ENCODE results near the gene SMPD3.

SMPD3 gene

GRCh38 chr16:68348639-68349445 lies 99.5 kb downstream of the SMPD3 start:
- H3K36me3 ChIP-seq (replicated peaks) = peaks cover 21% of the 10 kb centered on the region
- TF ChIP-seq, protein P1, sequence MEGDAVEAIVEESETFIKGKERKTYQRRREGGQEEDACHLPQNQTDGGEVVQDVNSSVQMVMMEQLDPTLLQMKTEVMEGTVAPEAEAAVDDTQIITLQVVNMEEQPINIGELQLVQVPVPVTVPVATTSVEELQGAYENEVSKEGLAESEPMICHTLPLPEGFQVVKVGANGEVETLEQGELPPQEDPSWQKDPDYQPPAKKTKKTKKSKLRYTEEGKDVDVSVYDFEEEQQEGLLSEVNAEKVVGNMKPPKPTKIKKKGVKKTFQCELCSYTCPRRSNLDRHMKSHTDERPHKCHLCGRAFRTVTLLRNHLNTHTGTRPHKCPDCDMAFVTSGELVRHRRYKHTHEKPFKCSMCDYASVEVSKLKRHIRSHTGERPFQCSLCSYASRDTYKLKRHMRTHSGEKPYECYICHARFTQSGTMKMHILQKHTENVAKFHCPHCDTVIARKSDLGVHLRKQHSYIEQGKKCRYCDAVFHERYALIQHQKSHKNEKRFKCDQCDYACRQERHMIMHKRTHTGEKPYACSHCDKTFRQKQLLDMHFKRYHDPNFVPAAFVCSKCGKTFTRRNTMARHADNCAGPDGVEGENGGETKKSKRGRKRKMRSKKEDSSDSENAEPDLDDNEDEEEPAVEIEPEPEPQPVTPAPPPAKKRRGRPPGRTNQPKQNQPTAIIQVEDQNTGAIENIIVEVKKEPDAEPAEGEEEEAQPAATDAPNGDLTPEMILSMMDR (IDR thresholded peaks at IDR 0.05; ENCODE audit: low read depth, low read length, missing control alignments) = no peak

GRCh38 chr16:68347605-68348004 lies 100.7 kb downstream of the SMPD3 start:
- DNase-seq = no peak
- H3K4me3 ChIP-seq (ENCODE audit: low read depth, low read length) = no peak overlapping the region
- TF ChIP-seq, protein P1 (IDR thresholded peaks at IDR 0.05; ENCODE audit: low read depth, low read length, missing control alignments) = no peak
- in situ Hi-C loops (cut with HindIII; ENCODE audit: low pct_ligation_motif_present, low sequenced_read_pairs) = no loop called here
- H3K27ac ChIP-seq = no peak overlapping the region
- H3K36me3 ChIP-seq (replicated peaks) = peaks cover 17% of the 10 kb centered on the region
- no peaks in the 10 kb centered on the region for H3K27me3 ChIP-seq (replicated peaks)

More at GRCh38 chr16:68348639-68349445, 99.5 kb downstream of the SMPD3 start:
- Histone ChIP-seq H3K27ac (no peak overlapping the region), H3K27me3 (replicated peaks) (no peaks in the 10 kb centered on the region), H3K4me3 (ENCODE audit: low read depth, low read length) (no peak overlapping the region)
- in situ Hi-C loops (cut with HindIII; ENCODE audit: low pct_ligation_motif_present, low sequenced_read_pairs) = no loop called here
- no peak for DNase-seq

DNA sequence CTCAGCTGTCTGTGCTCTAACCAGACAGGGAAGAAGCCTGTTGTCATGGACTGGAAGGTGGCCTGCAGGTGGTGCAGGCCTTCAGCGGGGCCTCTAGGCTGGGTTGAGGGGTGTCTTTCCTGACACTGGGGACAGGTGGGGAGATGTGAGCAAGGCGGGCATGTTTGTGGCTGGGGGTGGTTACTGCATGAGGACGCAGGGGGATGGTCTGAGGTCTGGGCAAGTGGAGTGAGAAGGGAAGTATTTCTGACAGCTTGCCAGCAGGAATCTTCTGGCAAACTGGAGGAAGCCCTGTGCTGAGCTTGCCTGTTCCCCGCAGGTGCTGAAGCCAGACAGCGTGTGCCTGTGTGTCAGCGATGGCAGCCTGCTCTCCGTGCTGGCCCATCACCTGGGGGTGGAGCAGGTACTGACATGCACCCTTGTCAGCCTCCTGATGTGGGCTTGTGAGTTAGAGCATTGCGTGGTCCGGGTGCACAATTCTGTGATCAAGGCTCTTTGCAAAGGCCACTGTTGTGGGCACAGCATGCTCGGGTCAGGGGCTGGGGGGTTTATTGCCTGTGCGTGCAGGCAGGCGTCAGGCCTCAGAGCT lies 101.3 kb downstream of the SMPD3 start:
- peaks cover 17% of the 10 kb centered on the region for H3K36me3 ChIP-seq (replicated peaks)
- TF ChIP-seq, protein P1 (IDR thresholded peaks at IDR 0.05; ENCODE audit: low read depth, low read length, missing control alignments) = no peak
- DNase-seq = no peak
- no peak overlapping the region for H3K4me3 ChIP-seq (ENCODE audit: low read depth, low read length)
- H3K27ac ChIP-seq = no peak overlapping the region
- in situ Hi-C loops (cut with HindIII; ENCODE audit: low pct_ligation_motif_present, low sequenced_read_pairs) = no loop called here
- H3K27me3 ChIP-seq (replicated peaks) = no peaks in the 10 kb centered on the region

DNA sequence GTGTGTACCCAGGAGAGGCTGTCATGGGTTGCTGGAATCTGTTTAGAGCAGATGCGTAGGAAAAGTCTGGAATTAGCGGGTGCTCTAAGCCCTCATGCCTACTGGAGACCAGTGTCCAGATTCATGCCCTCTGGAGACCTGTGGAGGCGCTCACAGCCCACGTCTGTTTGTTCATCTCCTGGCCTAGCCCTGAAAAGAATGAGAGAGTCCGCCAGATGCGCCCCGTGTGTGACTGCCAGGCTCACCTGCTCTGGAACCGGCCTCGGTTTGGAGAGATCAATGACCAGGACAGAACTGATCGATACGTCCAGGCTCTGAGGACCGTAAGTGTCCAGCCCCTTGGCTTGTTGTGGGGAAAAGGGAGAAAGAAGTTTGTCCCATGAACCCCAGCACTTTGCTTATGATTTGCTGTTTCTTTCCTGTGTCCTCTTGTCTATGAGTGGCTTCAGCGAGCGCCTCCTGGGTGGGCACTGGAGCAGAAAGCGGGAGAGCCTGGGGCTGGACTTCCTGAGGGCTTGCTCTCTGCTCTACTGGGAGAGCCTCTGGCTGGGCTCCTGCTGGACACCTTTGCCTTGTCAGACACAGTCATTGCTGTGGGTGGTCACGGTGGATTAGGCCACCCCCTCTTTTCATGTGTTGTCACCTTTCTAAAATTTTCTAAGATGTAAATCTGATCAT lies 102.2 kb downstream of the SMPD3 start:
- in situ Hi-C loops (cut with HindIII; ENCODE audit: low pct_ligation_motif_present, low sequenced_read_pairs) = no loop called here
- no peak for DNase-seq
- no peak overlapping the region for H3K4me3 ChIP-seq (ENCODE audit: low read depth, low read length)
- no peak overlapping the region for H3K27ac ChIP-seq
- peaks cover 17% of the 10 kb centered on the region for H3K36me3 ChIP-seq (replicated peaks)
- TF ChIP-seq, protein P1 (IDR thresholded peaks at IDR 0.05; ENCODE audit: low read depth, low read length, missing control alignments) = no peak
- H3K27me3 ChIP-seq (replicated peaks) = no peaks in the 10 kb centered on the region

GRCh38 chr16:68345351-68345810 lies 102.9 kb downstream of the SMPD3 start:
- no peak overlapping the region for H3K4me3 ChIP-seq (ENCODE audit: low read depth, low read length)
- in situ Hi-C loops (cut with HindIII; ENCODE audit: low pct_ligation_motif_present, low sequenced_read_pairs) = no loop called here
- TF ChIP-seq, protein P1 (IDR thresholded peaks at IDR 0.05; ENCODE audit: low read depth, low read length, missing control alignments) = no peak
- H3K27me3 ChIP-seq (replicated peaks) = no peaks in the 10 kb centered on the region
- no peak for DNase-seq
- H3K36me3 ChIP-seq (replicated peaks) = peaks cover 23% of the 10 kb centered on the region
- no peak overlapping the region for H3K27ac ChIP-seq

Data from brain microvascular endothelial cell (primary cell).